GM12873 (cell line): Measurements from ENCODE around the gene PDGFRA.

Source experiments
- CTCF ChIP-seq: IDR thresholded peaks from 2 replicates; pipeline ENCODE4 v1.5.1; 2012; ENCODE audit warnings: low read depth, mild to moderate bottlenecking, moderate library complexity, low read length, control low read depth; ENCODE audit not compliant: insufficient read depth; ENCODE audit errors: missing control alignments

The PDGFRA gene

GRCh38 chr4:54274795-54275665, 45.9 kb downstream of the PDGFRA start:
- no peak for TF ChIP-seq CTCF

- no peak for TF ChIP-seq CTCF
Measured at GRCh38 chr4:54276641-54277430, 47.7 kb downstream of the PDGFRA start.

- TF ChIP-seq CTCF: no peak
Measured at GRCh38 chr4:54277691-54278090, 48.6 kb downstream of the PDGFRA start.

GRCh38 chr4:54278216-54278615, 49.1 kb downstream of the PDGFRA start:
- TF ChIP-seq CTCF: no peak

- TF ChIP-seq CTCF: no peak
Measured at GRCh38 chr4:54281054-54281766, 52.1 kb downstream of the PDGFRA start.

- TF ChIP-seq CTCF: no peak
Measured at GRCh38 chr4:54282837-54283236, 53.7 kb downstream of the PDGFRA start.

- TF ChIP-seq CTCF: no peak
Measured at GRCh38 chr4:54289316-54289715, 60.2 kb downstream of the PDGFRA start.
